ENCODE data around the gene SOWAHC. TPM values are rescaled to one million over a fixed set of nuclear protein-coding genes. Genes with fewer than 3 reads are reported as not detected.

Gene SOWAHC
- total RNA-seq, 1 experiment from 2014 or later: 18.9 TPM

GRCh38 chr2:109646961-109647360 is 32.8 kb downstream of the SOWAHC start:
- Mint-ChIP-seq H3K27me3 (ENCODE audit: unreplicated experiment) (no peaks in the 10 kb centered on the region), H3K4me3 (ENCODE audit: low read depth, unreplicated experiment) (no peak overlapping the region), H3K4me1 (ENCODE audit: low read depth, unreplicated experiment) (peaks cover 9% of the 10 kb centered on the region), H3K27ac (ENCODE audit: unreplicated experiment) (no peak overlapping the region), H3K9me3 (ENCODE audit: low read depth, unreplicated experiment) (no peaks in the 10 kb centered on the region), H3K36me3 (ENCODE audit: insufficient read depth, unreplicated experiment) (no peaks in the 10 kb centered on the region)
- BruUV-seq (replicated peaks): no TSS peak
- no peak for DNase-seq
- TF ChIP-seq, protein P1, sequence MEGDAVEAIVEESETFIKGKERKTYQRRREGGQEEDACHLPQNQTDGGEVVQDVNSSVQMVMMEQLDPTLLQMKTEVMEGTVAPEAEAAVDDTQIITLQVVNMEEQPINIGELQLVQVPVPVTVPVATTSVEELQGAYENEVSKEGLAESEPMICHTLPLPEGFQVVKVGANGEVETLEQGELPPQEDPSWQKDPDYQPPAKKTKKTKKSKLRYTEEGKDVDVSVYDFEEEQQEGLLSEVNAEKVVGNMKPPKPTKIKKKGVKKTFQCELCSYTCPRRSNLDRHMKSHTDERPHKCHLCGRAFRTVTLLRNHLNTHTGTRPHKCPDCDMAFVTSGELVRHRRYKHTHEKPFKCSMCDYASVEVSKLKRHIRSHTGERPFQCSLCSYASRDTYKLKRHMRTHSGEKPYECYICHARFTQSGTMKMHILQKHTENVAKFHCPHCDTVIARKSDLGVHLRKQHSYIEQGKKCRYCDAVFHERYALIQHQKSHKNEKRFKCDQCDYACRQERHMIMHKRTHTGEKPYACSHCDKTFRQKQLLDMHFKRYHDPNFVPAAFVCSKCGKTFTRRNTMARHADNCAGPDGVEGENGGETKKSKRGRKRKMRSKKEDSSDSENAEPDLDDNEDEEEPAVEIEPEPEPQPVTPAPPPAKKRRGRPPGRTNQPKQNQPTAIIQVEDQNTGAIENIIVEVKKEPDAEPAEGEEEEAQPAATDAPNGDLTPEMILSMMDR (IDR thresholded peaks at IDR 0.05; ENCODE audit: unreplicated experiment): no peak
- CTCF ChIA-PET: no interaction called here
- intact Hi-C loops (cut with micrococcal nuclease; ENCODE audit: unreplicated experiment): no loop called here

GRCh38 chr2:109647636-109648035 is 33.5 kb downstream of the SOWAHC start:
- TF ChIP-seq, protein P1 (IDR thresholded peaks at IDR 0.05; ENCODE audit: unreplicated experiment): no peak
- H3K4me3 Mint-ChIP-seq (ENCODE audit: low read depth, unreplicated experiment): no peak overlapping the region
- no peaks in the 10 kb centered on the region for H3K27me3 Mint-ChIP-seq (ENCODE audit: unreplicated experiment)
- CTCF ChIA-PET: no interaction called here
- no peaks in the 10 kb centered on the region for H3K36me3 Mint-ChIP-seq (ENCODE audit: insufficient read depth, unreplicated experiment)
- H3K9me3 Mint-ChIP-seq (ENCODE audit: low read depth, unreplicated experiment): no peaks in the 10 kb centered on the region
- no peak for DNase-seq
- intact Hi-C loops (cut with micrococcal nuclease; ENCODE audit: unreplicated experiment): no loop called here
- BruUV-seq (replicated peaks): no TSS peak
- H3K27ac Mint-ChIP-seq (ENCODE audit: unreplicated experiment): no peak overlapping the region
- peaks cover 9% of the 10 kb centered on the region for H3K4me1 Mint-ChIP-seq (ENCODE audit: low read depth, unreplicated experiment)

DNA sequence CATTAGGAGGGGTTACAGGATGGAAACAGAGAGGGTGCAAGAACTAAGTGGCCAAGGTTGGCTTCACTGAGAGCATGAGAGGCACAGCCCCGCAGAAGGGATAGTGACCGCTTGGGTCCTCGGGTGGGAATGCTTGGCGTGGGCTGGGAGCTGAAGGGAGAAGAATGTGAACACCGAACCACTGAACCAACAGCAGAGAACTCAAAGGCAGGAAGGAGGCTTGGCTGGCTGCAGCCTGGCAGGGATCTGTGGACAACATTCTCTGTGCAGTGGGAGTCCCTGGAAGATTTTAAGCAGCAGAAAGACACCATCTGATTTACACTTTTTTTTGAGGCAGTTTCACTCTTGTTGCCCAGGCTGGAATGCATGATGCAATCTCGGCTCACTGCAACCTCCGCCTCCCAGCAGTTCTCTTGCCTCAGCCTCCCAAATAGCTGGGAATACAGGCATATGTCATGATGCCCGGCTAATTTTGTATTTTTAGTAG is 33.9 kb downstream of the SOWAHC start:
- Mint-ChIP-seq H3K27me3 (ENCODE audit: unreplicated experiment) (no peaks in the 10 kb centered on the region), H3K9me3 (ENCODE audit: low read depth, unreplicated experiment) (no peaks in the 10 kb centered on the region), H3K36me3 (ENCODE audit: insufficient read depth, unreplicated experiment) (no peaks in the 10 kb centered on the region), H3K4me1 (ENCODE audit: low read depth, unreplicated experiment) (peaks cover 9% of the 10 kb centered on the region), H3K27ac (ENCODE audit: unreplicated experiment) (no peak overlapping the region), H3K4me3 (ENCODE audit: low read depth, unreplicated experiment) (no peak overlapping the region)
- CTCF ChIA-PET: no interaction called here
- BruUV-seq (replicated peaks): no TSS peak
- TF ChIP-seq, protein P1 (IDR thresholded peaks at IDR 0.05; ENCODE audit: unreplicated experiment): no peak
- intact Hi-C loops (cut with micrococcal nuclease; ENCODE audit: unreplicated experiment): no loop called here
- no peak for DNase-seq

DNA sequence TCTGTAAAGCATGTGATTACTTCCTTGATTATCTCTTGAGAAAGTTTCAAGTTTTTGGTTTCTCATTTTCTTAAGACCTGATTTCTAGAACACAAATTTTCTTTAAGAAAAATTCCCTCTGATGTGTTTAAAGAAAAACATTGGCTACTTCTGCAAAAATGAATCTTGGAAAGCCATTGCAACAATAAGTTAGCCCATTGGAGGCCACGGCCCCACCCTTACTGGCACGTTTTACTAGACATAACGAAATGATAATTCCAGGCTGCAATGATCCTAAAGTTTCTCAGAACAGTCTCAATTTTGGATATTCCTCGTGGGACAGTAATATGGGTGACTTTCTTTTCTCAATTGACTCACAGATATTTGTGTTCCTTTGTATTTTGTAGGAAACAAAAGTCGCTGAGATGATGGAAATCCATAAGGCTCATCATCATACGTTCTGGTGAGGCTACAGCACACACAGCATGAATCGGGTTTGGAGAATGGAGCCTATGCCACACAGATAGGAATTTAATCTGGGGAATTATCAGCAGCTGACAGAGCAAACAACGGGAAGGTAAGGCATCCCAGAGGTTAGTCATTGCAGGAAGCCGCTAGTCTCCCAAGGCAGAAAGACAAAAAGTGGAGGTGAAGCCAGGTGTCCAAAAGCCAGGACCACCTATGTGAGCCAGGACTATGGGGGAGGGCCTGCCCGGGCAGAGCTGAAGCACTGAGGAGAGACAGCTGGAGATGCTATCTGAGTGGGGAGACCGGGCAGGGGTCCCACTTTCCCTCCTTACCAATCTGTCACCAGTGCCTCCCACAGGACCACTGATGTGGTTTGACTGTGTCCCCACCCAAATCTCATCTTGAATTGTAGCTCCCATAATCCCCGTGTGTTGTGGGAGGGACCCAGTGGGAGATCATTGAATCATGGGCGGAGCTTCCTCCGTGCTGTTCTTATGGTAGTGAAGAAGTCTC is 35.9 kb downstream of the SOWAHC start:
- no peaks in the 10 kb centered on the region for H3K36me3 Mint-ChIP-seq (ENCODE audit: insufficient read depth, unreplicated experiment)
- intact Hi-C loops (cut with micrococcal nuclease; ENCODE audit: unreplicated experiment): no loop called here
- no peak overlapping the region for H3K4me3 Mint-ChIP-seq (ENCODE audit: low read depth, unreplicated experiment)
- no peaks in the 10 kb centered on the region for H3K27me3 Mint-ChIP-seq (ENCODE audit: unreplicated experiment)
- no peak for DNase-seq
- peaks cover under 1% of the 10 kb centered on the region for H3K4me1 Mint-ChIP-seq (ENCODE audit: low read depth, unreplicated experiment)
- H3K9me3 Mint-ChIP-seq (ENCODE audit: low read depth, unreplicated experiment): no peaks in the 10 kb centered on the region
- no TSS peak for BruUV-seq (replicated peaks)
- TF ChIP-seq, protein P1 (IDR thresholded peaks at IDR 0.05; ENCODE audit: unreplicated experiment): no peak
- no peak overlapping the region for H3K27ac Mint-ChIP-seq (ENCODE audit: unreplicated experiment)
- CTCF ChIA-PET: interaction anchor here (0.6 to 0.8 kb wide), 2 partner anchors 48 to 64 kb away, joined by 3 to 5 read pairs; no protein-coding TSS in a partner anchor
